ENCODE data around the gene CLDN9. TPM values are rescaled to one million over a fixed set of nuclear protein-coding genes. Genes with fewer than 3 reads are reported as not detected.
"Not testable (repeated sequence)": the region's sequence is repeated elsewhere in the genome, so short reads cannot be mapped to it uniquely, and the experiment has no call there.

Gene CLDN9
- total RNA-seq, 1 donor from 2014 or later: not detected

- DNase-seq (ENCODE audit: low spot score in 2 of 2) (no peak), FAIRE-seq (no peak)
Observed at GRCh38 chr16:3050487-3050886, 37.8 kb downstream of the CLDN9 start.

GRCh38 chr16:3051009-3051408 lies 38.3 kb downstream of the CLDN9 start:
- no peak for DNase-seq (ENCODE audit: low spot score in 2 of 2)
- no peak for FAIRE-seq

GRCh38 chr16:3051494-3051893 lies 38.8 kb downstream of the CLDN9 start:
- FAIRE-seq: no peak
- no peak for DNase-seq (ENCODE audit: low spot score in 2 of 2)

GRCh38 chr16:3052571-3053329 lies 40.0 kb downstream of the CLDN9 start:
- DNase-seq (ENCODE audit: low spot score in 2 of 2); FAIRE-seq: not testable (repeated sequence)

GRCh38 chr16:3053330-3053710 lies 40.6 kb downstream of the CLDN9 start:
- not testable (repeated sequence) for FAIRE-seq; DNase-seq (ENCODE audit: low spot score in 2 of 2)

GRCh38 chr16:3054965-3055733 lies 42.4 kb downstream of the CLDN9 start:
- FAIRE-seq (no peak), DNase-seq (ENCODE audit: low spot score in 2 of 2) (no peak)

GRCh38 chr16:3055734-3056115 lies 43.0 kb downstream of the CLDN9 start:
- not testable (repeated sequence) for DNase-seq (ENCODE audit: low spot score in 2 of 2); FAIRE-seq

GRCh38 chr16:3056336-3057180 lies 43.8 kb downstream of the CLDN9 start:
- FAIRE-seq (no peak), DNase-seq (ENCODE audit: low spot score in 2 of 2) (no peak)

- DNase-seq (ENCODE audit: low spot score in 2 of 2) (no peak), FAIRE-seq (no peak)
Observed at GRCh38 chr16:3057181-3058138, 44.7 kb downstream of the CLDN9 start.

GRCh38 chr16:3058139-3059030 lies 45.7 kb downstream of the CLDN9 start:
- FAIRE-seq (no peak), DNase-seq (ENCODE audit: low spot score in 2 of 2) (peak in 1 of 2 donors; percentile 61)

- DNase-seq (ENCODE audit: low spot score in 2 of 2) (peak; percentile 91 to 96), FAIRE-seq (no peak)
Observed at GRCh38 chr16:3059041-3059722, 46.5 kb downstream of the CLDN9 start.

- FAIRE-seq: no peak
- peak in 1 of 2 donors; percentile 42 for DNase-seq (ENCODE audit: low spot score in 2 of 2)
Observed at GRCh38 chr16:3059723-3060242, 47.1 kb downstream of the CLDN9 start.

- FAIRE-seq (no peak), DNase-seq (ENCODE audit: low spot score in 2 of 2) (no peak)
Observed at GRCh38 chr16:3060339-3061127, 47.8 kb downstream of the CLDN9 start.

- FAIRE-seq (no peak), DNase-seq (ENCODE audit: low spot score in 2 of 2) (no peak)
Observed at GRCh38 chr16:3062553-3062952, 49.8 kb downstream of the CLDN9 start.

GRCh38 chr16:3063625-3064386 lies 51.1 kb downstream of the CLDN9 start:
- FAIRE-seq: no peak
- no peak for DNase-seq (ENCODE audit: low spot score in 2 of 2)

Measured in frontal cortex (tissue), 4 donors.